ENCODE measurements around the gene ANKMY1.

DNA sequence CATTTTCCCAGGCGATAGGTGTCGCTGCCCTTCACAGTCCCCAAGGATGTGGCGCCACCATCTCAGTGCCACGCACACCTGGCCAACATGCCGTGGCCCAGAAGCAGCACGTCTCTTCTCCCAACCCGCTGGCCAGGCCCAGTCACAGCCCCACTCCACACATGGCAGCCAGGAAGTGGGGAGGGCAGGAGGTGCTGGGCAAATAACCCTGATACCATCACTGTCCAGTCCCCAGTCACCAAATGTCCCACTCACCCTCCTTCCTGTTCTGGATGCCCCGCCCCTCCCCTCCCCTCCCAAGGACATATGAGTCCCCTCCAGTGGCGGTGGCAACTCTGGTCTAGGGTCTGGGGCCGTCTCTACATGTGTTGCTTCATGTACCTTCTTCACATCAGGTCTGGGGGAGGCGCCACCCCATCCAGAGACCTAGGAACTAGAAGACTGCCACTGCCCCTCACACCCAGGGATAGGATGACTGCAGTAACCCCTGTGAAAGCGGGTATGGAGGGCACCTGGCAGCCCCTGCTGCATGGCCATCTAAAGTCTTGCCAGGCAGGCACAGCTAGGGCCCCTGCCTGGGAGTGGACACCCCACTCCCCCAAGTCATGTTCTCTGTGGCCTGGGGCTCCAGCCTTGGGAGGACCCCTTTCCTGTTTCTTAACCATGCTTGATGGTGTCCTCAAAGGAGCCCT, 21.4 kb upstream of the ANKMY1 start:
- TF ChIP-seq, protein P1, sequence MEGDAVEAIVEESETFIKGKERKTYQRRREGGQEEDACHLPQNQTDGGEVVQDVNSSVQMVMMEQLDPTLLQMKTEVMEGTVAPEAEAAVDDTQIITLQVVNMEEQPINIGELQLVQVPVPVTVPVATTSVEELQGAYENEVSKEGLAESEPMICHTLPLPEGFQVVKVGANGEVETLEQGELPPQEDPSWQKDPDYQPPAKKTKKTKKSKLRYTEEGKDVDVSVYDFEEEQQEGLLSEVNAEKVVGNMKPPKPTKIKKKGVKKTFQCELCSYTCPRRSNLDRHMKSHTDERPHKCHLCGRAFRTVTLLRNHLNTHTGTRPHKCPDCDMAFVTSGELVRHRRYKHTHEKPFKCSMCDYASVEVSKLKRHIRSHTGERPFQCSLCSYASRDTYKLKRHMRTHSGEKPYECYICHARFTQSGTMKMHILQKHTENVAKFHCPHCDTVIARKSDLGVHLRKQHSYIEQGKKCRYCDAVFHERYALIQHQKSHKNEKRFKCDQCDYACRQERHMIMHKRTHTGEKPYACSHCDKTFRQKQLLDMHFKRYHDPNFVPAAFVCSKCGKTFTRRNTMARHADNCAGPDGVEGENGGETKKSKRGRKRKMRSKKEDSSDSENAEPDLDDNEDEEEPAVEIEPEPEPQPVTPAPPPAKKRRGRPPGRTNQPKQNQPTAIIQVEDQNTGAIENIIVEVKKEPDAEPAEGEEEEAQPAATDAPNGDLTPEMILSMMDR (IDR thresholded peaks at IDR 0.05; ENCODE audit: low read depth, low read length): no peak
- no peak for TF ChIP-seq EZH2phosphoT487 (IDR thresholded peaks at IDR 0.05; ENCODE audit: low read depth)

Data from OCI-LY3 (cell line).